NB4 (cell line): ENCODE results near the gene RFTN1.

Experiments used
- MYC ChIP-seq: IDR thresholded peaks from 2 replicates; pipeline ENCODE4 v1.6.1; 2011; ENCODE audit warnings: low read depth, low read length
- POLR2A ChIP-seq: IDR thresholded peaks from 2 replicates; pipeline ENCODE4 v1.6.1; 2011; ENCODE audit warnings: mild to moderate bottlenecking; ENCODE audit not compliant: insufficient read length; ENCODE audit errors: extremely low read depth
- TF ChIP-seq, protein P1 (sequence below): IDR thresholded peaks from one replicate; pipeline ENCODE4 v1.5.1; 2012; ENCODE audit warnings: low read depth, low read length

DNA sequence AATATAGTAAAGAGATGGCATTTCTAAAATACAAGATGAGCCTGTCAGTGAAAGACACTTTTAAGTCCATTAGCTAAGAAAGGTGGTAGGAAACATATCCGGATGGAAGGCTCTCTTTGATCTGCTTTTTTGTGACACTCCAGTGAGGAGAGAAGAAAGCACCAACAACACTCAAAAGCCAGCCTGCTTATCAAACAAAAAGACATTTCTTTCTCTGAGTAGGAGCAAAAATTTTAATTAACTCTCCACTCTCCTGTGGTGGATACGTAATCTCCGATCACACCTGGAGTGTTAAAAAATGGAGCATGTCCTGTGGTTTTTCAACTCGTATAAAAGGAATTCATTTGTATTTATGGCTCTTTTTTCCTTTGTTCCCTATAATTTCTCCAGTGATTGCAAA is 183.1 kb downstream of the RFTN1 start:
- TF ChIP-seq, protein P1, sequence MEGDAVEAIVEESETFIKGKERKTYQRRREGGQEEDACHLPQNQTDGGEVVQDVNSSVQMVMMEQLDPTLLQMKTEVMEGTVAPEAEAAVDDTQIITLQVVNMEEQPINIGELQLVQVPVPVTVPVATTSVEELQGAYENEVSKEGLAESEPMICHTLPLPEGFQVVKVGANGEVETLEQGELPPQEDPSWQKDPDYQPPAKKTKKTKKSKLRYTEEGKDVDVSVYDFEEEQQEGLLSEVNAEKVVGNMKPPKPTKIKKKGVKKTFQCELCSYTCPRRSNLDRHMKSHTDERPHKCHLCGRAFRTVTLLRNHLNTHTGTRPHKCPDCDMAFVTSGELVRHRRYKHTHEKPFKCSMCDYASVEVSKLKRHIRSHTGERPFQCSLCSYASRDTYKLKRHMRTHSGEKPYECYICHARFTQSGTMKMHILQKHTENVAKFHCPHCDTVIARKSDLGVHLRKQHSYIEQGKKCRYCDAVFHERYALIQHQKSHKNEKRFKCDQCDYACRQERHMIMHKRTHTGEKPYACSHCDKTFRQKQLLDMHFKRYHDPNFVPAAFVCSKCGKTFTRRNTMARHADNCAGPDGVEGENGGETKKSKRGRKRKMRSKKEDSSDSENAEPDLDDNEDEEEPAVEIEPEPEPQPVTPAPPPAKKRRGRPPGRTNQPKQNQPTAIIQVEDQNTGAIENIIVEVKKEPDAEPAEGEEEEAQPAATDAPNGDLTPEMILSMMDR, result no peak
- no peak for TF ChIP-seq POLR2A
- TF ChIP-seq MYC, result no peak
